Measurements from ENCODE around the gene CCDC148.
A peak's percentile ranks its signal among the peaks of the same experiment; 100 is the strongest.
"Not testable (repeated sequence)": the region's sequence is repeated elsewhere in the genome, so short reads cannot be mapped to it uniquely, and the experiment has no call there.

The CCDC148 gene

DNA sequence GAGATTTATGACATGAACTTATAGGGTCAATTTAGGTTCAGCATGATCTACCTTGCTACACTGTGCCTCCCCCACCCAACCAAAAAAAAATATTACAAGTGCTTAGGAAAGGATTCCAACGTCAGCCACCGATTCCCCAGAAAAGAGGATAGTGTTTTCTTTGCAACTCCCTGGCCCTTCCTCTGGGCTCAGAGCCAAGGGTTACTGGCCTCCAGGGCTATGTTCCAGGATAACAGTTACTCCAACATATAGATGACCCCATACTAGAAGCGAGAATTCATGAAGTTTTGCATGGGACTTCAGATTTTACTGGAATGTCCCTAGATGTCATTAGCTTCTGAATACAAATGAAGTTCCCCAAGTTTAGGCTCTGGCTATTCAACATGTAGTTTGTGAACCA lies 182.8 kb downstream of the CCDC148 start:
- DNase-seq = no peak

DNA sequence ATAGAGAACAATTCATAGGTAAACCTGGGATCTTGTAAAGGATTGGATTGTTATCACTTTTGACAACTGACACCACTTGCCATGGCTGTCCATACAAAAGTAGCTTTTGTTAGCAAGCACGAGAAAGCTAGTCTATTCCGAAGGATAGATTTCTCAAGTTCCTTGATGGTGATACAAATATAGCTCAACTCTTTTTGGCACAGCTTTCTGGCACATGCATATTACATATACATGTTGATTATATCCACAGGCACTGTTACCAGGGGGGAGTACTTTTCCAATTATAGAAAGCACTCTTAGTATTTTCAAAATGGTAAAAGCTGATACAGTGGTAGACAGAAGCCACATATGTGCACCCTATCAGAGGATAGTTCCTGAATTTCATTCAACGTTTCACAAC lies 186.0 kb downstream of the CCDC148 start:
- DNase-seq = no peak

DNA sequence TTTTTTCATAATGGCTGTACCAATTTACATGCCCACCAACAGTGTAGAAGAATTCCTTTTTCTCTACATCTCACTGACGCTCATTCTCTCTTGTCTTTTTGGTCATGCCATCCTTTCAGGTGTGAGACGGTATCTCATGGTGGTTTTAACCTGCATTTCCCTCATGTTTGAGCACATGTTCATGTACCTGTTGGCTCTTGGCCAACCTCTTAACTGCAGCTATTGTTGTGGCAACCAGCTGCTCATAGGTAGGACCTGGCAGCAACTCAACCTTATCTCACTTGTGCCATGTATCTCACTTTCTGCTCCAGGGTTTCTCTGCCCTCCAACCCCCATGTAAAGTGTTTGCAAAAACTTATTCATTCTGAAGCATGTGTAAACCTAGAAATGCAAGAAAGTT lies 187.4 kb downstream of the CCDC148 start:
- no peak for DNase-seq

DNA sequence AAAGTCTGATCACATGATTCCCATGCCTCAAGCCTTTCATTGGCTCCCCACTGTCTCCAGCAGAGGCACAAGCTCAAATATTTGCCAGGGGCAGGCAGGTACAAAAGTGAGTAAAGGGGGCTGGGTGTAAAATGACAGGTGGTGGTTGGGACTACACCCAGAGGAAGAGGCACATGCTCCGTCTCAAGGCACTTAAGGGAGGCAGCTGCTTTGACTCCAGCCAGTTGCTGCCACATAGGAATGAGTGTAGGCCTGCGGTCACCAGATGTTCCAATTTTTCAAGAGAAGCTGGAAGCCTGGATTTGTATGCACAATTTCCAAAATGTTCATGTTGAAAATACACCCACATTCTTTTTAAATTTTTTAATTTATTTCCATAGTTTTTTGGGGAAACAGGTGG lies 190.4 kb downstream of the CCDC148 start:
- DNase-seq = no peak

DNA sequence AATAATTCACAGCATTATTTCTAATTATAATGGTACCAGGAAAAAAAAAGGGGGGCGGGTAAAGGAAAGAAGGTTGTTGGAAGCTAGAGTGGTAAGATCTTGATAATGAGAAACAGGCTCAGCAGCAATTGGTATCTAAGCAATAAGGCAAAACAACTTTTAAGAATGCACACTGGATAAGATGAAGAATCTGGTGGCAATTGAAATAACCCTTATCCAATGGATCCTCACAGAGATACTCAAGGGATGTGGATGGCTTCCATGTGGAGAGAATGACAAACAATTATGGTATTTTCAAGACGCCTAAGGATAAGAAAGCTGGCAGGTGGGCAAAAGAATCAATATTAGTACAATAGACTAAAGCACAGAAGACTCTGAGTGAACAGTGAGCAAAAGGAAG lies 201.3 kb downstream of the CCDC148 start:
- no peak for DNase-seq

DNA sequence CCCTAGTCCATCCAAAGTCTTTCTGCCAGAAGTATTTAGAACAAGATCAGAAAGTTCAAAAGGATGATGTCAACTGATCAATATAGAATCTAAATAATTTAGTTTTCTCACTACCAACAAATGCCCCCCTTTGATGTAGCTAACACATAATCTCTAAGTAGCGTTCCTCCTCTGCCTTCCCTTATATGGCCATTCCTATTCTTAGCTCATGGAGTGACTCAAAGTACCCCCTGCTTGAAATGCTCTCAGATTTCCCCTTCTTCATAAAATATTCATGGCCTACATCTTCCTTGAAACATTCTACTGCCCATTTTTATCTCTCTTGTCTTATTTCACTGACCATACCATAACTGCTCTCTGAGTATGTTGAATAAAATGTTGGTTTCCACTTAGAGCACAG lies 203.4 kb downstream of the CCDC148 start:
- DNase-seq = no peak

DNA sequence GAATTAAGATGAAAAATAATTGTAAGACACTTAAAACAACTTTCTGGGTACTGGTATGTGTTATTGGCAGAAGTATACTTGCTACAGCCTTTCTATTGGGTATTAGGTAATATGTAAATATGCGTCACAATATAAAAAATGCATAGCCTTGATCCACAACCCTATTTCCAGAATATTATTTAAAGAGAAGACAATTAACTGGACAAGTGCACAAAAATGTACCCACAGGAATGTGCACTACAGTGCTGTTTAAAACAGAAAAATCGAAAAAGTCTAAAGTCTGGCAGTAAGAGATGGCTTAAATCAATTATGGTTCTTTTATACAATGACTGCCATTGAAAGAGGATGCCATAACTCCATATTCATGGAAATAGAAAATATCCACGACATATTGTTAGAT lies 205.2 kb downstream of the CCDC148 start:
- DNase-seq = no peak

DNA sequence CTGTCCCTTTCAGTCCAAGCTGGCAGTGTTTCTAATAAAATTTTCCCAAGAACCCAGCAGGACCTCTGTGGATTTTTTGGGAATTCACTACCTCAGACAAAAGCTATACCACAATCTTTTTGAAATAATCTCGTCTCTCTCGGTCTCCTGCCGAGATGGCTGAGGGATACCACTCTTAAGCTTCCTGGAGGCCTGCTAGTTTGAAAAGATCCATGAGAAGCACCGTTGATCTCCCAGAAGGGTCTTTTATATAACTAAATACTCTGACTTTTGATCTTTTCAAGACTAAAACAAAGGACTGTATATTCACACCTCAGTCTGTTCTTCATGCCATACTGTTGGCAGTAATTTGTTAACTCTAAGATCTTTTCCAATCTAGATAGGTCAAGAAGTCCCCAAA lies 213.2 kb downstream of the CCDC148 start:
- DNase-seq = no peak

DNA sequence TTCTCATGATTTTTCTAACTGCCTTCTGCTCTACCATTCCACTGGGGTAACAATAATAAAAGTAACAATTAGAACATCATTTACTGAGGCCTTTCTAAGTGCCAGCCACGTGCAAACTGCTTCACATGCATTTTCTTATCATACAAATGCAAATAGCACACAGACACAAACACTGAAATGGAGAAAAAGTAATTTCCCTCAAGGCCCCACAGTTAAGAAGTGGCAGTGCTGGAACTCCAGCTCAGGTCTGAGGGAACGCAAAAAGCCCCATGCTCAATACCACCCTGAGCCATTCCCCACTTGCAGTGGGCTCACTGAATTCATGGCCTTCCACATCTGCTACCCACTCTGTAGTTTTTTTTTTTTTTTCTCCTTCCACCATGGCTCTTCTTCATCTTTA lies 214.3 kb downstream of the CCDC148 start:
- DNase-seq = no peak

DNA sequence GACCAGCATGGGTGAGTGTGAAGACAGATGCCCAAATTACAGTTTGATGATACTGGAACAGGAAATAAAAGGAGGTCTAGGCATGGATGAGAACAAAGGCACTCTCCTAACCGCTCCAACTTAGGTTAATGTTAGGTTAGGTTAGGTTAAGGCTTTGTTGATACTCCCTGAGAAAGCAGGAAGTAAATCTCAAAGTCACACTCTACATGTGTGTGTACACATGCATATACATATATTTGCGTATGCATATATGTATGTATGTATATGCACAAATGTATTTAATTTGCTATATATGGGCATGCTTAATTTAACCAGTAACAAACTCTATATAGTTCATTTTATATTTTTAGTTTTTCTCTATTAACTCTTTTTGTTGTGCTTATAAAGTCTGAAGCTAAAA lies 215.6 kb downstream of the CCDC148 start:
- no peak for DNase-seq

DNA sequence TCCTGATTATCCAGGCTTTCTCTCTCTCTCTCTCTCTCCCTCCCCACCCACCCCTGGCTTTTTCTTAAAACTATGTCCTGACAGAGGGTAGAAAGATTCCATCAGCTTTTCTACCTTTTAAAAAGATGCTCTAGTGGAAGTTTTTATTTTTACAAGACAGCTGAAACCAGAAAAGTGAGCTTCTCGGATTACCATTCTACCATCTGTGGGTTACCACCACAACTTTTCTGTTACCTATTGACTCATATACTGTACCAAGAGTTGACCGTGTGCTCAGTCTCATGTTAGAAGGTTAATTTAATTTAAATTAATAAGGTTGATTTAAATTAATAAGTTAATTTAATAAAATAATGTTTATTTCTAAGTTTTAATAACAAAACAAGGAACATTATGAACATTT lies 217.3 kb downstream of the CCDC148 start:
- no peak for DNase-seq

DNA sequence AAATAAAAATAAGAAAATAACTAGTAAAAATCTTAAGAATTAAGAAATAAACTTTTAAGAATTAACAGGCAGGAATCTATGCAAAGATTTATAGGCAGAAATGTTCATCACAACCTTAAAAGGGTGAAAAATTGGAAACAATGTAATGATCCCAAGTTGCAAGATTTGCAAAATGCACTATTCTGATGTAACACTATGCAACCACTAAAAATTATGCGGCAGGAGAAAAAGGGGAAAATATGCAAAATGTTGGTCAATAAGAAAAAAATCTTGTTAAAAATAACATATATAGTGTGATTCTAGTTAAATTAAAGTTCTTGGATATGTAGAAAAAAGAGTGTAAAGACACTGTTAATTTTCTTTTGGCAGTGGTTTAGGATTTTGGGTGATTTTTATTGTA lies 222.1 kb downstream of the CCDC148 start:
- DNase-seq = no peak

DNA sequence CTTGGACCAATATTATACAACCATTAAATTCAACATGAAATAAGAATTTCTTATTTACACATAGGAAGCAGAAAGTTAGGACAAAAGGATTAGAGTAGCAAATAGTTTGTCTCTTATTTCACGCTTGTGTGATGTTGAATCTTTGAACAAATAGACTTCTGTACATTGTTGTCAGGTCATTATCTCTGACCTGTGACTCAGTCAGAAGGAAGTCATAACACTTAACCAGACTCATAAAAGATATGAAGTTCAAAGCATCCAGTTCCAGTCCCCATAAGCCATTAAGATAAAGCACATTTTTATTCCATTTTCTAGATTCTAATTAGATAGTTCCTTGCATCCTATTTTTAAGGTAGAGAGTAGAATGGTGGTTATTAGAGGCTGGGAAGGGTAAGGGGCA lies 224.1 kb downstream of the CCDC148 start:
- DNase-seq = no peak

DNA sequence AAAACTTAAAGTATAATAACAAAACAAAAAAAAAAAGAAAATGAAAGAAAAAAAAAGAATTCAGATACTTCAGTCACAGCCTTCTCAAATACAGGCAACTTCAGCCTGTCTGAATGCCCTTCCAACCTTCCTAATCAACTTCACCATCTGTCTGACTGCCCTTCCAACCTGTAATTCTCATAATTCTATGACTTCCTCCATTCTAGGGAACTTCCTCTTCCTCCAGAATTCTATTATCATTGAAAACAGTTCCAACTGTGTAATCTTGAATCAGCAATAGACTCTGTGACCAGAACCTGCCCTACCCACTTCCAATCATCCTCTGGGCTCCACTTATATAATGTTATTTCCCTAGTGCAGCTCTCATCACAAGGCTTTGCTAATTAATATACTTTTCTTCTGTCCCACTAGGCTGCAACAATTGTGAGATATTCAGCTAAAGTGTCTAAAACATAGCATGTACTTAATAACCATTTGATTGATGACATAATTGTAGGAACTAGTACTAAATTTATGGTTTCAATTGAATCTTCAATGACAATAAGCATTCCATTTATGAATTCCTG lies 227.5 kb downstream of the CCDC148 start:
- no peak for DNase-seq

DNA sequence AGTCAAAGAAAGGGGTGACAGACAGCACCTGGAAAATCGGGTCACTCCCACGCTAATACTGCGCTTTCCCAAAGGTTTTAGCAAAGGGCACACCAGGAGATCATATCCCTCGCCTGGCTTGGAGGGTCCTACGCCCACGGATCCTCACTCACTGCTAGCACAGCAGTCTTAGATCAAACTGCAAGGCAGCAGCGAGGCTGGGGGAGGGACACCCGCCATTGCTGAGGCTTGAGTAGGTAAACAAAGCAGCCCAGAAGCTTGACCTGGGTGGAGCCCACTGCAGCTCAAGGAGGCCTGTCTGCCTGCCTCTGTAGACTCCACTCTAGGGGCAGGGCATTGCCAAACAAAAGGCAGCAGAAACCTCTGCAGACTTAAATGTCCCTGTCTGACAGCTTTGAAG lies 233.5 kb downstream of the CCDC148 start:
- DNase-seq = not testable (repeated sequence)

DNA sequence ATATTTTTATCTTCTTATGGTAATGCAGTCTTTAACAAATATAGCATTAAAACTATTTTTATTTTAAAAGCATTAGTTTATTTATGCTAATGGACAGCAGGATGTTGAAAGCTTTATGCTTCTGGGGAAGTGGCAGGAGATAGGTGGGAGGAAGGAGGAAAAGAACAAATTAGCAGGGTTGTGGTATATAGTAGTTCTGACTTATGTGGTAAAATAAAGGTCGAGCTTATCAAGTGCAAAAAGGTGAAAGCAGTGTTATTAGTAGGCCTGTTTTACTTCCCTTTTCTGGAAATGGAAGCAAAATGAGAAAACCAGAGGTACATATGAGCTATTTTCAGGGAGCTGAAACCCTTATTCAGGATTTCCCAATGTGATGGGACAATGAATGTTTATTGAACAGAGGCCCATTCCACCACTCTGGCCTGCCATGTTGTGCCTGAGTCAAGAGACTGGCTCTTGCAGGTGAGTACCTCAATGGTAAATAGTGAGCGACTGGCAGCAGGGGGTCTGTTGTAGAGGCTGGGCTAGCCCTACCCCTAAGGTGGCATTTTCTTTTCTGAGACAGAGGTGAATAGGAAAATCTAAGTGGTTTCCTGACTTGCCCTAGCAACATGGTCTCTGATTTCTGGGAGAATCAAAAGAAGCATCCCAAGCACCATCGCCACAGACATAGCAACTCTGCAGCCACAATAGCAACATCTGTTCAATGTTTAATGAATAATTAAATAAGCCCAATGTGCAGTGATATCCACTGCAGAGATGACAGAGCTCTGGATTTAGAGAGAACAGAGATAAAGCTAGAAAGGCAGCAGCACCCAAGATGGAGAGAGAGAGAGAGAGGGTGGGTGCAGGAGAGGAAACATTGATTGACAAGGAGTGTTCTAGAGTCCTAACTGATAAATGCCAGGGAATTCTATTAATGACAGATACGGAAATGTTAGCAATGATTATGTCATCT lies 235.2 kb downstream of the CCDC148 start:
- no peak for DNase-seq

DNA sequence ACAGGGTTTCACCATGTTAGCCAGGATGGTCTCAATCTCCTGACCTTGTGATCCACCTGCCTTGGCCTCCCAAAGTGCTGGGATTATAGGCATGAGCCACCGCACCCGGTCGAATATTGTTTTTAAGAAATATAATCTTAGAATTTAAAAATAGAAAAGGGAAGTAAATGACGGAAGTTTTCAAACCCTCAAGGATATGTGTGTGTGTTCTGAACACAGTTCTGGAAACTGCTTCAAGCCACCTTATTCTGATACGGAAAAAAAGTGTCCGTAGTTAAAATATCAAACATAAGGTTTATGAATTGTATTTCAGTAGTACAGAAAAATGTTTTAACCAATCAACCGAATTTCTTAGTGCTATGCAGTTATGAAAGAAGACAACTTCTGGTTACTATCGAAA lies 239.0 kb downstream of the CCDC148 start:
- no peak for DNase-seq

DNA sequence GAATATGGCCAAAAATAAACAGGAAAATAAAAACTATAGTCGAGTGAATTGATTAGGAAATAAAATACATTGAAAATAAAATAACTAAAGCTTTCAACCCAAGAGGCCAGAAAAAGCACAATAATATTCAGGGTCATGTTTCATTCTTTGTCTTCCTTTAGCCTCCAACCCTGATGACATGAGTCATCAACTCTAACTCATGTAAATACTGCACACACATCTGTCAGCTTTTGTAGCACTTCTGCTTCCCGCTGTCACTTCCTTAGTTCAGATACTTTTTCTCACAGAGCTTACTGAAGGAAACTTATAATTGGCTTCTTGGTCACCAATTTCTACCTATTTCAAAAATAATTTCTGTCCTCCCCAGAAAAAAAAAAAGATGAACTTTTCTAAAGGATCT lies 242.1 kb downstream of the CCDC148 start:
- peak; percentile 47 for DNase-seq

DNA sequence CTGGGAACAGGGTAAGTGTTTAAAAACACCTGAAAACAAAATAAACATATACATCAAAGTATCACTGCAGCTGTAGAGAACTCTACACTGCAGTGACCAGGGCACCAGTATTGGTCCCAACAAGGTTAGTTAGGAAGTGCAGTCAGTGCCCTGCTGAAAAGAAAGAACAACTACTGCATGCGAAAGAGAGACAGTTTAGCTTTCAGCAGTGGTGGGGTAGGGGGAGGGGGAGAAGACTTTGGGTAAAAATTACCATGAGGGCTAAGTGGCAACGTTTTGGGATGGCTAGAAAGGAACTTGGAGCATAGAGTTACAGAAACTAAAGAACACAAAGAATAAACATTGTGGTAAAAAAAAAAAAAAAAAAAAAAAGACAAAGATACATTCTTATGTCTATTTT lies 242.8 kb downstream of the CCDC148 start:
- DNase-seq = no peak

DNA sequence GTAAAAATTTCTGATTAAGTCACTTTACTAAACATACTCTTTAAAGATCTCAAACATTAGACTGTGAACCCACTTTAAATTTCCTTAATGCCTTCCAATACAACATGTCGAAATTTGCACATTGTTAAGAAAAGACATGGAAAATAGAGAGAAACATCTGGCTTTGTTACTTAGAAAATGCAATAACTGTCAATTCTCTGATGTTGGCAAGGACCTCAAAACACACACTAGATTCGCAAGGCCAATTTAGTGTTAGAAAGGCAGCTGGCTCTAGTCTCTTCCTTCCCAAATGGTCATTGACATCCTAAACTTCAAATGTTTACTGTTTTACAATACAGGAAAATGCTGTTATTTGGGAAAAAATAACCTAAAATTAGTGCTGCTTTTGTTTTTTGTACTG lies 244.3 kb downstream of the CCDC148 start:
- DNase-seq = no peak

DNA sequence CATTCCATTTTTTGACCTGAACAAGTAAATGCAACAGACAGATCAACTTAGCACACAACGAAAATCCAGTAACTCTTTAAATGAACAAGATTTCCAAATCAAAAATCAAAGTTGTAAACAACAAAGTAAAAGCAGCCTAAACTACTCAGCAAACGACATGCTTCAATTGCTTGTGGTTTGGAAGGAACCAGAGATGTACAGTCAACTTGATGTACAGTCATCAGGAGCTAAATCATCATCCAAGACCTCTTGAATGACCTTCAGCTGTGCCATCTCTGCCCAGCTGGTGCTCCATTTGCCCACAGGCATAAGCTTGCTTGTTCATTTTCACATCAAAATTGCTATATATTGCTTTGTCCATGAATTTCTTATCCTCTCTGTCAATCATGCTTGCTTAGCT lies 245.1 kb downstream of the CCDC148 start:
- DNase-seq = peak; percentile 24

DNA sequence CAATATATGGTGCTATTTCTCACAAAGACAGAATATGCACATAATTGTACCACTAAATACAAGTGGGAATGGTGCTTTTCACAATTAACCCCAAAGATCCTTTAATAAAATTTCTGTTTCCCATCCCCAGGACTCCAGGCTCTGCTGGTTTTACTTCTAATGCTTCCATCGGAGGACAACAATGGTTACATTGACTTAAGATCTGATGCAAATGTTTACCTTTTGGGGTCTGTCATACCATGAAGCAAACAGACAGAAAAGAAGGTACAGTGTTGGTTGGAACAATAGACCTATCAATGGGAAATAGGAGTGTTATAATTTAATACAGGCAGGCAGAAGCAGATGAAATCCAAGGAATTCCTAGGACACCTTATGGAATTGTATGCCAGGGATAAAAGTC lies 249.2 kb downstream of the CCDC148 start:
- no peak for DNase-seq

DNA sequence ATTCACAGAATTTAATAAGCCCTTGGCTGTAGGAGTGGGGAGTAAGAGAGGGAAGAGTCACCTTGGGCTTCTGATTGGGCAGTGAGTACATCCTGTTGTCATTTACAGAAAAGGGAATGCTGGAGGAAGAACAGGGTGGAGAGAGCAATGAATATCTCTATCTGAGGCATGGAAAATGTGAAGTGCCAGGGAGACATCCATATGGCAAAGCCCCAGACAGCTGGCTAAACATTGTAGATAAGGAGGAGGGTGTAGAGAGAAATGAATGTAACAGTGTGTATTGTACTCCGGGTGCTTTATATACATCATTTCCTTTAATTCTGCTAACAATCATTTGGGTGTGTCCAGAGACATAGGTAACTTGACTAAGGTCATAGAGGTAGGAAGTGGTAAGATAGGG lies 251.3 kb downstream of the CCDC148 start:
- no peak for DNase-seq

DNA sequence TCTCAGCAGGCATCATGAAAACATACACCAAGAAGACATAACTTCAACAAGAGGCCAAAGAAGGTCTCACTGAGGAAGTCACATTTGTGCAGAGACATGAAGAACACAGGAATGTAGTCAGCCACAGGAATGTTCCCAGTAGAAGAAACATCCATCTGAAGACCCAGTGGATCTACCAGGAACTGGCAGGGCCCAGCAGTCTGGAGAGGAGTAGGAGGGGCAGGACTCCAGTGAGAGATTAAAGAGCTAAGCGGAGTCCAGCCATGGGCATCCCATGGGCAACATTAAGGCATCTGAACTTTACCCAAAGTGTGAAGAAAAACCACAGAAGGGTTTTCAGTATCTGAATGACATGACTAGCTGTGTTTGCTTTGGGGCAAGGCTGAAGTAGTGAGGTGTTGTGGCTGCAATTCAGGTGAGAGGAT lies 251.8 kb downstream of the CCDC148 start:
- DNase-seq = no peak
